ENCODE data around the gene ARID1B.
A peak's percentile ranks its signal among the peaks of the same experiment; 100 is the strongest.

The ARID1B gene

DNA sequence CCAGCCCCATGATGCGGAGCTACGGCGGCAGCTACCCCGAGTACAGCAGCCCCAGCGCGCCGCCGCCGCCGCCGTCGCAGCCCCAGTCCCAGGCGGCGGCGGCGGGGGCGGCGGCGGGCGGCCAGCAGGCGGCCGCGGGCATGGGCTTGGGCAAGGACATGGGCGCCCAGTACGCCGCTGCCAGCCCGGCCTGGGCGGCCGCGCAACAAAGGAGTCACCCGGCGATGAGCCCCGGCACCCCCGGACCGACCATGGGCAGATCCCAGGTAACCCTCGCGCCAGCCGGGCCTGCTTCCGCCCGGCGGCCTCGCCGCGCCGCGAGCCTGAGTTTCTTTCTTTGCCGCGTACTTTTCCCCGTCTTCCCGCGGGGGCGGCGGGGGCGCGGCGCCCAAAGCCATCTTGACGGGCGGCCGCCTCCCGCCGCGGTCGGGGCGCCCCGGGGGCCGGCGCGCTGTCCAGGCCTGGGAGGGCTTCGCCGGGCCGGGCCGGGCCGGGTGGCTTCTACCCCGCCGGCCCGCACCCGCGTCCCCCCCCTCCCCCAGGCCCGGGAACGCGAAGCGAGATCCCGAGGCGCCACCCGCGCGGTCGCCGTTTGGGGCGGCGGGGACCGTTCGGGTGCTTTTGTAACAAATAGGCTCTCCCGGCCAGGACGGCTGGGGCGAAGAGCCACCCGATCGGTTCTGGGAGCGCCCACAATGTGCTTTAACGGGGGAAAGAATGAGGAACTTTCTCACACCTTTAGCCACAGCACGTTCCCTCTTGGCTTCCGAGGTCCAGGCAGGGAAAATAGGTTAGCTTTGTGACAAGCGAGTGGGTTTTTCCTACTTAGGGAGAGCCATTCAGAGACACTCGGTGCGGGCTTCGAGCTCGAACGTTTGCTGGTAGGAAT, 2.3 kb downstream of the ARID1B start:
- Histone ChIP-seq H3K27ac (peak overlapping the region; percentile 89), H3K36me3 (replicated peaks) (no peaks in the 10 kb centered on the region), H3K4me3 (ENCODE audit: low read depth, low read length) (peak overlapping the region; percentile 83), H3K27me3 (replicated peaks) (no peaks in the 10 kb centered on the region)
- TF ChIP-seq, protein P1, sequence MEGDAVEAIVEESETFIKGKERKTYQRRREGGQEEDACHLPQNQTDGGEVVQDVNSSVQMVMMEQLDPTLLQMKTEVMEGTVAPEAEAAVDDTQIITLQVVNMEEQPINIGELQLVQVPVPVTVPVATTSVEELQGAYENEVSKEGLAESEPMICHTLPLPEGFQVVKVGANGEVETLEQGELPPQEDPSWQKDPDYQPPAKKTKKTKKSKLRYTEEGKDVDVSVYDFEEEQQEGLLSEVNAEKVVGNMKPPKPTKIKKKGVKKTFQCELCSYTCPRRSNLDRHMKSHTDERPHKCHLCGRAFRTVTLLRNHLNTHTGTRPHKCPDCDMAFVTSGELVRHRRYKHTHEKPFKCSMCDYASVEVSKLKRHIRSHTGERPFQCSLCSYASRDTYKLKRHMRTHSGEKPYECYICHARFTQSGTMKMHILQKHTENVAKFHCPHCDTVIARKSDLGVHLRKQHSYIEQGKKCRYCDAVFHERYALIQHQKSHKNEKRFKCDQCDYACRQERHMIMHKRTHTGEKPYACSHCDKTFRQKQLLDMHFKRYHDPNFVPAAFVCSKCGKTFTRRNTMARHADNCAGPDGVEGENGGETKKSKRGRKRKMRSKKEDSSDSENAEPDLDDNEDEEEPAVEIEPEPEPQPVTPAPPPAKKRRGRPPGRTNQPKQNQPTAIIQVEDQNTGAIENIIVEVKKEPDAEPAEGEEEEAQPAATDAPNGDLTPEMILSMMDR (IDR thresholded peaks at IDR 0.05; ENCODE audit: low read depth, low read length, missing control alignments) = no peak
- no peak for DNase-seq
- in situ Hi-C loops (cut with HindIII; ENCODE audit: low pct_ligation_motif_present, low sequenced_read_pairs) = no loop called here

DNA sequence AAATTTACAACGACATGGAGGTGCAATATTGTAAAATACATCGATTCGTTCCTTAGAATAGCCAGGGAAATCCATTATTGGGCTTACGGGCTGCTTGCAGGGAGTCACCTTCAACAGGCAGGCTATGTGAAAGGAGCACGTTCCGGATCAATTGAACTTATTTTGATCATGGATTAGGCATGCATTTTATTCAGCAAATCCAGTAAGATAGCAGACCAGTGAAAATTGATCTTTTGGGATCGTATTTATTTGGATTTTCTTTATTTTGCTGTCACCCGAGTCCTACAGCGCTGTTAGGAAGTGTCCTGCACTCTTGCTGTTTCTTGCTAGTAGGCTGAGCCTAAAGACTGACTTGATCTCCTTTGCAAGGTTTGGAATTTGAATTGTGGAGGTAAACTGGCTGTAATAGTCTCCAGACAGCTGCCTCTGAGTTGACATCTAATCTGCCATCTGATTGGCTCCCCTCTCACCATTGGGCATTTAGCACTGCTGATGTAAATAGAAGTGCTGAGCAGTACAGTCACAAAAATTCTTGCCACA, 3.0 kb downstream of the ARID1B start:
- DNase-seq = peak; percentile 95
- no peaks in the 10 kb centered on the region for H3K27me3 ChIP-seq (replicated peaks)
- peak overlapping the region; percentile 89 for H3K27ac ChIP-seq
- TF ChIP-seq, protein P1 (IDR thresholded peaks at IDR 0.05; ENCODE audit: low read depth, low read length, missing control alignments) = no peak
- no peaks in the 10 kb centered on the region for H3K36me3 ChIP-seq (replicated peaks)
- peak overlapping the region; percentile 83 for H3K4me3 ChIP-seq (ENCODE audit: low read depth, low read length)
- in situ Hi-C loops (cut with HindIII; ENCODE audit: low pct_ligation_motif_present, low sequenced_read_pairs) = no loop called here

DNA sequence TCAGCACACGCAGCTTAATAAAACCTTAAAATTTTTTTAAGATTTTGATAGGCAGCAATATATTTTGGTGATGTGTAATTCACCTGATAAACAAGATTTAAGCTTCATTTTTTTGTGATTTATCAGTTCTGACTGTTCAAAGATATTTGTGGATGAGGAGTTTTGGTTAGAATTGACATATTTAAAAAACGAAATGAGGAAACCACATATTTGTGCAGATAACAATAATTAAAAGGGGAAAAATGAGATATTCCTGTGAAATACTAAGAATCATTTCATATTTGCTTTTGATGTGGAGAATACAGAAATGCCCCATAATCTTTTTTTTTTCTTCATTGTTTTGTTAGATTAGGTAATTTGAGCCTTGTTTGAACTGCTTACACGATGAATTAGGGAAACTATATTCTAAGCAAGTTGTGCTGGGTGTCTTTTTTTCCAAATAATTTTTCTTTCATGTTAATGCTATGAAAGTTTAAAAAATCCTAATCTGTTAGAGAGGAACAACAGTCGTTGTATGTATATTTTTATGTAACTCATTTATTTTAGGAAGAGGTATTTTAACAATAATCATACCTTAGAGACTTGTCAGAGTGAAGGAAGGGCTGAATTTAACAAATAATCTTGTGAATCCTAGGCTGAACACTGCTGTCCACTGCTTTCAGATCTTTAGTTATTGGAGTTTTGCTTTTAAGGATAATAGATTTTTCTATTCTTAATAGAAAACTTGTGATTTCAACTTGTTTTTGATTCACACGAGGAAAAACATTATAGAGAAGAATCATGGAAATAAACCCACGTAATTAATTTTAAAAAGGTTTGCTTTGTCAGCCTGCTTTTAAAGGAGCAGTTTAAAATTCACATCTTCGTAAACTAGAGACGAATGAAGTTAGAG, 4.0 kb downstream of the ARID1B start:
- in situ Hi-C loops (cut with HindIII; ENCODE audit: low pct_ligation_motif_present, low sequenced_read_pairs) = no loop called here
- H3K4me3 ChIP-seq (ENCODE audit: low read depth, low read length) = peak overlapping the region; percentile 83
- H3K27me3 ChIP-seq (replicated peaks) = no peaks in the 10 kb centered on the region
- no peak for DNase-seq
- no peaks in the 10 kb centered on the region for H3K36me3 ChIP-seq (replicated peaks)
- peak overlapping the region; percentile 70 for H3K27ac ChIP-seq
- TF ChIP-seq, protein P1 (IDR thresholded peaks at IDR 0.05; ENCODE audit: low read depth, low read length, missing control alignments) = no peak

DNA sequence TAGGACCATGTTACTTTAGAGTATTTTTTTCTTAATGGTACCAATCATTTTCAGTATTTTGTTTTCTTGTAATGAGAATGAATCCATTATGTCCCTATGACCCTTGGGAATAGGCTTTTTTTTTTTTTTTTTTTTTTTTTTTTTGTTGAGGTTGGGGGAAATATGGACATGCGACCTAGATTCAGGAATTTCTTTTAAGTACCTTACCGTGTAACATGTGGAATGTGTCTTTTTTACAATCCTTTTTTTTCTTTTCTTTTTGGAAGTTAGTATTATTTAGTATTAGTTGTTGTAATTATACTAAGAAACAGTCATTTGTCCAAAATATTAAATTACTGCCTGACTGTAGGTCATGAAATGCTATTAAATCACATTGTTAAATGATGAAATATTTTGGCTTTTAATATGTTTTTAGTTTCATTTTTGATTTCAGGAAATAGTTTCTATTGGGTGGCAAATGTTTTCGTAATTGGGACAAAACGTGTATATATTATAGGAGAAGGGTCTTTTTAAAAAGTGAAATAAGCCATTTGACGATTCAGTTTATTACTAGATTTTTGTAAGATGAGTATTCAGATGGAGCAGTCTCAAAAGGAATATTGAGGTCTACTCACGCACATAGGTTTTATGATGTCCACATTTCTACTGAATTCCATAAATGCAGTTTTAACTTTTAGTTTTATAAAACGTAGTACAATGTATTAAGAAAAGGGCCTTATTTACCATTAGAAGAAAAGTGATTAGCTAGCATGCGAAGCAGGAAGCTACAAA, 4.9 kb downstream of the ARID1B start:
- Histone ChIP-seq H3K27ac (peak overlapping the region; percentile 70), H3K27me3 (replicated peaks) (no peaks in the 10 kb centered on the region), H3K4me3 (ENCODE audit: low read depth, low read length) (peak overlapping the region; percentile 83), H3K36me3 (replicated peaks) (no peaks in the 10 kb centered on the region)
- in situ Hi-C loops (cut with HindIII; ENCODE audit: low pct_ligation_motif_present, low sequenced_read_pairs) = no loop called here
- TF ChIP-seq, protein P1 (IDR thresholded peaks at IDR 0.05; ENCODE audit: low read depth, low read length, missing control alignments) = no peak
- DNase-seq = no peak

DNA sequence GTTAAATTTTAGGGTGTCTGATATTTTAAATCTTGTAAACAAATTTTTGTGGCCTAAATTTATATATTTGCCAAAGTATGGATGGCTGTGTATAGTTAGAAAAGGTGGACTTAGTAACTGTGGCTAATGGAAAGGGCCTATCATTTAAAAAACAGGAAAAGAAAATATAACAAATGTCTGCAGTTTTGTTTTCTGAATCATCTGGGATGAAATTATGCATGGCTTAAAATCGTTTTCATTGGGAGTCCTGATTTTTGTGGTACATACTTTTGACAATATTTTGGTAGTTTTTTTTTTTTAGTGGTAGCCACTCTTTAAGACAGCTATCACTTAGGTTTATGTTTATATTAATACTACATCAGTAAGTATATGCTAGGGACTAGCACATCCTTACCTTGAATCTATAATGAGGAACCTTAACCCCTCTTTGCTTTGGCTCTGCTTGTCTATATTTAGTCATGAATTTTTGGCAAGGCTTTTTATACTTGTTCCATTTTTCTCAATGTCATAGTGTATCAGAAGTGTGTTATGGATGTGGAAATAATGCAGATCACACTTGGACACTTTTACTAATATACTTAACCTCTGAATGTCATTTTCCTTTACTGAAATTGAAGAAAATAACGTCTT, 5.6 kb downstream of the ARID1B start:
- Histone ChIP-seq H3K27me3 (replicated peaks) (no peaks in the 10 kb centered on the region), H3K36me3 (replicated peaks) (no peaks in the 10 kb centered on the region), H3K4me3 (ENCODE audit: low read depth, low read length) (peak overlapping the region; percentile 83), H3K27ac (peak overlapping the region; percentile 70)
- in situ Hi-C loops (cut with HindIII; ENCODE audit: low pct_ligation_motif_present, low sequenced_read_pairs) = no loop called here
- TF ChIP-seq, protein P1 (IDR thresholded peaks at IDR 0.05; ENCODE audit: low read depth, low read length, missing control alignments) = no peak
- DNase-seq = no peak
